Measurements from ENCODE around the gene IP6K2.
"Not testable (repeated sequence)": the region's sequence is repeated elsewhere in the genome, so short reads cannot be mapped to it uniquely, and the experiment has no call there.

The IP6K2 gene

GRCh38 chr3:48725185-48725855, 8.3 kb upstream of the IP6K2 start:
- DNase-seq = not testable (repeated sequence)

- no peak for DNase-seq
Observed at GRCh38 chr3:48723725-48724124, 6.7 kb upstream of the IP6K2 start.

GRCh38 chr3:48723293-48723692, 6.3 kb upstream of the IP6K2 start:
- not testable (repeated sequence) for DNase-seq

GRCh38 chr3:48716508-48716981, 476 bp downstream of the IP6K2 start:
- DNase-seq = peak; percentile 33

DNA sequence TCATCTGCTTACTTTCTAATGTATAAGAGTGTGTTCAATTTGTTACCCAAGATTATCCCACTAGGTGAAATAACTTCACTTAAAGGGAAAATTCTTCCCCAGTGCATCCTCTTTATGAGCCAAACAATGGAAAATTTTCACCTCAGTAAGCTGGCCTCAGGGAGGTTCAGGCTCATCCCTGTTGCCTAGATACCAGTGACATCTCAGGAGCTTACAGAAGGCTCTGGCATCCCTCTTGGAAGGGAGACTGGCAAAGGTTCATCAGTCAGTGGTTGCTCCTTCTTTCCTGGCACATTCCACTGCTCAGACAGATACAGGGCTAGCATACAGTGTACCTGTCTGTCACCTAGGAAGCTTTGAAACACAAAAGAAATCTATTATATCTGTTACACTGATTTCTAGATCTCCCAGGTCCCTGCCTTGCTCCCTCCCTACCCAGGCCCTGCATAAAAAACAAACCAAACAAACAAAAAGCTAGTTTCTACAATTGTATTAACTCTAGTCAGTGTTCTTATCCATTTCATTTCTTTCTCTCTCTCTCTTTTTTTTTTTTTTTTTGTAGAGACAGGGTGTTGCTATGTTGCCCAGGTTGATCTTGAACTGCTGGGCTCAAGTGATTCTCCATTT, 1.7 kb downstream of the IP6K2 start:
- DNase-seq = no peak

- DNase-seq = no peak
Observed at GRCh38 chr3:48711727-48712126, 5.3 kb downstream of the IP6K2 start.

GRCh38 chr3:48709051-48709461, 8.0 kb downstream of the IP6K2 start:
- DNase-seq = no peak

DNA sequence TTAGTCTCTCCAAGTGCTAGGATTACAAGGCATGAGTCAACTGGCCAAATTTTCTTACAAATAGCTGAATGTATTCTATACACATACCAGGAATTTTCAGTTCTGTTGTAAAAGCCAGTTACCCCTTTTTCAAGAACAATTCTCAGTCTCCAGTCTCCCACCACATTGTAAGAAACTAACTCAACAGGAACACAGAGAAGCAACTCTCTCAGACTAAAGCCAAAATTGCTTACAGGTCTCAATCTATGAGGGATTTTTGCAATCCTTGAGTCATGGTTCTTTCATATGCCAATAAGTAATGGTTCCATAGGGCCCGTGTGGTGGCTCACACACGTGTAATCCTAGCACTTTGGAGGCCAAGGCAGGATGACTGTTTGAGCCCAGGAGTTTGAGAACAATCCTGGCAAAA, 8.5 kb downstream of the IP6K2 start:
- no peak for DNase-seq

DNA sequence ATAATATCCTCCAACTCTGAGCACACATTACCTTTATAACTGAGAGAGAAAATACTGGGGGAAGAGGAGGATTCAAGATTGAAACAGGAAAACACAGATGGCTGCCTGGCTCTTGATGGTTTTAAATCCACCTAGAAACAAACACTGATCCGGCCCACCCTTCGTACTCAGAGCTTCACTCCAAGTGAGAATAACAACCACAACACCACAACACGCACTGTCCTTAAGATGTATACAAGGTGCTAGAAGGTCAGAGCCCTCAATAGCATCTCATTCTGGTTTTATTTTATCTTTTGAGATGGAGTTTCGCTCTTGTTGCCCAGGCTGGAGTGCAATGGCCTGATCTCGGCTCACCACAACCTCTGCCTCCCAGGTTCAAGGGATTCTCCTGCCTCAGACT, 9.9 kb downstream of the IP6K2 start:
- DNase-seq = no peak

- no peak for DNase-seq
Observed at GRCh38 chr3:48702320-48702920, 14.6 kb downstream of the IP6K2 start.

GRCh38 chr3:48700731-48701405, 16.2 kb downstream of the IP6K2 start:
- no peak for DNase-seq

DNA sequence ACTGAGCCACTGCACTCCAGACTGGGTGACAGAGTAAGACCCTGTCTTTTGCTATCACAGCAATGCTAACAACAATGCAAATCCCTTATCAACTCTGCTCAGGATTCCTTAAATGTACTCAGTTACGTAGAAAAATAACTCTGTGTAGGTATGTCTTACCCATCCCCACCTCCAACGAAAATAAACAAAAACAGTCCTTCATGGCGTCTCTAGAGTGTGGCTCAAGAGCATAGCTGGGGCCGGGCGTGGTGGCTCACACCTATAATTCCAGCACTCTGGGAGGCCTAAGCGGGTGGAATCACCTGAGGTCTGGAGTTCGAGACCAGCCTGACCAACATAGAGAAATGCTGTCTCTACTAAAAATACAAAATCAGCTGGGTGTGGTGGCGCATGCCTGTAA, 18.1 kb downstream of the IP6K2 start:
- DNase-seq = no peak

- no peak for DNase-seq
Observed at GRCh38 chr3:48697952-48698351, 19.1 kb downstream of the IP6K2 start.

DNA sequence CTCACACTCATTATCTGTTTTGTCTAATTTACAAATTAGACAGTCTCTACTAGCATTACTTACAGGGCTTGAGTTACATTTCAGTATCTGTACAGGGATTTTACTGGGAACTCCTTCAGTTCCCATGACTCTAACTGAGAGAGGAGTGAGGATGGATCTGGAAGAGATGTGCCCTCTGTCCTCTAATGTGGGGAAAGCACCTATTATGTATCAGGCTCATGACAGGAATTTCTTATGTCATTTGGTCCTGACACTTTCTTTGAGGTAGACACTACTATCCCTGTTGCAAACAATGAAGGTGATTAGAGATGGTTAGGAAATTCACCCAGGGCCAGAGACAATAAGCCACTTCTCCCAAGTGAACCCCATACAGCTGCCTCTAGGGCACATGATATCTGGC, 20.4 kb downstream of the IP6K2 start:
- DNase-seq = no peak

DNA sequence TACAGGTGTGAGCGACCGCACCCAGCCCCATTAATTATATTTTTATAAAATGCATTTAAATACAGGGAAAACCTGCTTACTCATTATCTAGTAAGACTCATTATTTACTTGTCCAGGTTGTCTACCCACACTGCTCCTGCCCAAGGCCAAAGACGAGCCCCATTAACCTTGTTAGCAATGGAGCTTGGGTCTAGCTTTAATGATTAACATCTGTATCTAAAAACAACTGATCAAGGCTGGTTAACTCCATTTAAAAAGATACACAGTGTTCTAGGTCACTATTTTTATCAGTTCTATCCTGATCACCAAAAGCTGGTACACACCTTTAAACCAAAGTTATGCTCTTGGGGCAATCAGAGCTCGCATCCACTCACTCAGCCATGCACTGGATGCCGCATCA, 20.9 kb downstream of the IP6K2 start:
- no peak for DNase-seq

DNA sequence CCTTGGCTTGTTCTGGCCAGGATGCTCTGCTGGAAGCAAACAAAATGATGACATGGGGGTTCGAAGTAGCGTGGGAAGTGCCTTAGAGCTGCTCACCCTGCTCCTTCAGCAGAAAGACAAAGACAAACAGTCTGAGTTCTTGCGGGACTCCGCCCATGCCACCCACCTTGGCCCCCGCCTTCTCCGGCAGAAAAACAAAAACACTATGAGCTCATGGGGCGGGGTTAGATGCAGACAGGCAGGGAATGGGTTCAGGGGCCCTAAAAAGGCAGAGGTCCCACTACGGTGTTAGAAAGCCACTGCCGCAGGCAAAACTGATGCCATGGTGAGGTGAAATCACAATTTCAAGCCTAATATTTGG, 21.6 kb downstream of the IP6K2 start:
- DNase-seq = no peak

DNA sequence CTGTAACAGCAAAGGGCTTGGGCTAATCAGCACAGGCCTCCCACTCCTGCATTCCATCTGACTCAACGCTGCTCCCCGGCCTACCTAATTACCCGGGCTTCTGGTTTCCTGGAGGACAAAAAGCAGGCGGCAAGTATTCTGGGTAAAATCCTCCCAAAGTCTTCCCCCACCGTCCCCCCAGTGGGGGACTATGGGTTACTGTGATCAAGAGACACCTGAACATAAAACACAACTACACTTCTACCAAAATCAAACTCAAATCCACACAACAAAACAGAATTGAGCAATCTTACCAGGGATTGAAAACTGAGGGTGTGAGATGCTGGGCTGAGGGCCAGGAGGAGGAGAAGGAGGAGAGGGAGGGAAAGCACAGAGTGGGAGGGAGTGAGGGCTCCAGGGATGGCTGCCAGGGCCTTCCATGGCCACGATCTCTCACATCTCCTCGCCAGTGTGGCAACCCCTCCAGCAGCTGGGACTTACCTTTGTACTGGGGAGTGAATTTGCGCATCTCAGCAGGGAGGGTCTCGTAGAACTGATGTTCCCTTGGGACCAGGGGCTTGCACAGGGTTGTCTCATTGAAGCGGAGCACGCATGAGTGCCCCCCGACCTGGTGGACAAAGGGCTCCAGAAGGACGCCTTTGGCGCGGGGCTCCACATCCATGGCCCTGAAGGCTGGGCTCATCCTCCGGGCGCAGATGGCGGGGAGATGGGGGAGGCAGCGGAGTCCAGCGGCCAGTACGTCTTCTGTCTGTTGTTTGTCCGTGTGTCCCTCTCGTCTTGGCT, 22.2 kb downstream of the IP6K2 start:
- DNase-seq = no peak

- DNase-seq = no peak
Observed at GRCh38 chr3:48693826-48694225, 23.2 kb downstream of the IP6K2 start.

DNA sequence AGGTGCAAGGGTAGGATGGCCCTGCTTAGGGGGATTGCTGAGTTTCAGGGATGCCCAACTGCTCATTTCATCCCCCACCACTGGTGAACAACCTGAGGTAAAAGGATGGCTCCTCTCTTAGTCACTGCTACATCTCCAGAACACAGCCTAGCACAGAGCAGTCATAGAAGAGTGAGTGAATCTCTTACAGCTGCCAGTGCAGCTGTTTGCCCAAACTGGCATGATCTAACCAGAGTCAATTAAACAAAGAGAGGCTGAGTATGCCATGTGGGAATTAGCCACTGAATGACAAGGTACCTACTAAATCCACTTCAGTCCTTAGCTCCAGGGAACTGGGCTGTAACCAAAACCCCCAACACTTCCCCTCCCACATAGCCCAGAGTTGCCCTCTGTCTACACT, 24.5 kb downstream of the IP6K2 start:
- no peak for DNase-seq

DNA sequence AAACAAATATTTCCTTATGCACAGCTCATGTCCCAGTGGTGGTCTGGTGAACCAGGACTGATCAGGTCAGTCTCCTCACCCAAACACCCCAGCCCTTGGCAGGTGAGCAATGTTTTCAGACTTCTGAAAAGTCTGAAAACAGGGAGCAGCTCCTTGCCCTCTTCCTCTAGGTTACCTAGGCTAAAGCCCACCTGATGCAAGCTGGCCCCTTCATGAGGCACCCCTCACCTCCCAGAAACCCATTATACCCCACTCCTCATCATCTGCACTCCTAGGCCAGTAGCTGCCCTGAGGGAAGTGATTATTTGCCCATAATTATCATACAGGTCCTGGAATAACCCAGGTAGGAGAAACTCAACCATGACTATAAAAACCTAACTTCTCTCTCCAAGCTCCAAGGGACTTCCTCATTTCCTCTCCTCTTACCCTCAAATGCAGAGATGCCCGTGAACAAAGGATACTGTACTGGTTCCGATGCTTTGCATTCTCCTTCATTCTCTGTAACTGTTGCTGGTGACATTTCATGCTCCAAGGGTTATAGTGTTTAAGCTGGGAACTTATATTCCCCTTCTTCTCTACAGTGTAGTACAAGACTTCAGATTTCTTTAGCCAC, 26.1 kb downstream of the IP6K2 start:
- no peak for DNase-seq

GRCh38 chr3:48689384-48689783, 27.6 kb downstream of the IP6K2 start:
- no peak for DNase-seq

DNA sequence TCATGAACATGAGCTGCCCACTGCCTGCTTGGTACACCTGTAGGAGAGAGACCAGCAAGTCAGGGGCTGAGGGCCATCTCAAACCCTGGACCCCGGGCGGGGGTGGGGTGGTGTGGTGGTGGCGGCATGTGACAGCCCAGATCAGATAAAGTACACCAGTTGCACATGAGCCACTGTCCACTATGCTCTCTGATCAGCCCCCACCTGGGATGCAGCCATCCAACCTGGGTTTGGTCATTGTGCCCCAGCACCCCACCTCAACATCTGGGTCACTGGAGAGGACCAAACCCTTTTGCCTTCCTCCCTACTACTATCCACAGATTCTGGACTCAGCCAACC, 28.3 kb downstream of the IP6K2 start:
- DNase-seq = no peak
